Activated T-helper 1 cell treated with anti-CD3 and anti-CD28 coated beads, Interleukin-12 subunit alpha, Interleukin-12 subunit beta, Interleukin-2, Interleukin-4 antibody, amounts not matched to agents 30 ng/mL and 10 ng/mL and 1 ng/mL, durations not matched to agents 14 hours and 24 hours and 36 hours (primary cell): Measurements from ENCODE around the gene WDR90. TPM values are rescaled to one million over a fixed set of nuclear protein-coding genes. Genes with fewer than 3 reads are reported as not detected.
"Not testable (repeated sequence)": the region's sequence is repeated elsewhere in the genome, so short reads cannot be mapped to it uniquely, and the experiment has no call there.

Experiments used
- DNase-seq: peaks from one replicate; pipeline ENCODE4 v3.0.0; 2021; ENCODE audit warnings: low spot score
- H3K27ac Mint-ChIP-seq: one replicate; pipeline ENCODE4 v1.8.0; 2021; ENCODE audit warnings: mild to moderate bottlenecking, mixed read lengths
- H3K27me3 Mint-ChIP-seq: one replicate; pipeline ENCODE4 v1.8.0; 2022; ENCODE audit warnings: mild to moderate bottlenecking, moderate library complexity, mixed read lengths; ENCODE audit not compliant: insufficient read depth
- H3K36me3 Mint-ChIP-seq: one replicate; pipeline ENCODE4 v1.8.0; 2021; ENCODE audit warnings: low read depth, mixed read lengths
- H3K4me1 Mint-ChIP-seq: one replicate; pipeline ENCODE4 v1.8.0; 2021; ENCODE audit warnings: low read depth, mixed read lengths
- H3K4me3 Mint-ChIP-seq: one replicate; pipeline ENCODE4 v1.8.0; 2021; ENCODE audit warnings: mild to moderate bottlenecking, moderate library complexity, mixed read lengths
- H3K9me3 Mint-ChIP-seq: one replicate; pipeline ENCODE4 v1.8.0; 2021; ENCODE audit warnings: mixed read lengths
- intact Hi-C: fragments of 100-400 bp; cut with micrococcal nuclease; formaldehyde crosslinking; loops from one replicate; pipeline ENCODE4 v1.15.1; 2024
- total RNA-seq: library from RNA; stranded (reverse); gene quantifications from 2 replicates; pipeline ENCODE4 v1.2.3, GENCODE V29; 2022

WDR90 gene
- total RNA-seq, 1 donor from 2014 or later: 82.3 TPM

GRCh38 chr16:681746-682427 lies 32.7 kb downstream of the WDR90 start:
- intact Hi-C loops: no loop called here

GRCh38 chr16:682493-683395 lies 33.6 kb downstream of the WDR90 start:
- intact Hi-C loops: no loop called here
- Mint-ChIP-seq H3K9me3 (no peaks in the 10 kb centered on the region), H3K4me3 (peak overlapping the region; percentile 83), H3K4me1 (peaks cover 5% of the 10 kb centered on the region), H3K36me3 (peaks cover 12% of the 10 kb centered on the region), H3K27ac (peak overlapping the region; percentile 74), H3K27me3 (no peaks in the 10 kb centered on the region)
- no peak for DNase-seq

More at GRCh38 chr16:681746-682427, 32.7 kb downstream of the WDR90 start:
- H3K9me3 Mint-ChIP-seq: no peaks in the 10 kb centered on the region
- H3K27ac Mint-ChIP-seq: no peak overlapping the region
- peaks cover 12% of the 10 kb centered on the region for H3K36me3 Mint-ChIP-seq
- no peaks in the 10 kb centered on the region for H3K27me3 Mint-ChIP-seq
- peak overlapping the region; percentile 83 for H3K4me3 Mint-ChIP-seq
- peaks cover 5% of the 10 kb centered on the region for H3K4me1 Mint-ChIP-seq
- DNase-seq: no peak

- H3K4me1 Mint-ChIP-seq: peaks cover 5% of the 10 kb centered on the region
- peak overlapping the region; percentile 83 for H3K4me3 Mint-ChIP-seq
- H3K27ac Mint-ChIP-seq: peak overlapping the region; percentile 48
- H3K9me3 Mint-ChIP-seq: no peaks in the 10 kb centered on the region
- no peaks in the 10 kb centered on the region for H3K27me3 Mint-ChIP-seq
- intact Hi-C loops: loop anchor here (1.0 kb wide), 3 partner anchors 34 to 124 kb away; partner anchors contain the start of genes METTL26 and WDR90
- DNase-seq: no peak
- H3K36me3 Mint-ChIP-seq: peaks cover 12% of the 10 kb centered on the region
Measured at GRCh38 chr16:683396-684070, 34.4 kb downstream of the WDR90 start.

- peak; percentile 97 for DNase-seq
- H3K27ac Mint-ChIP-seq: peak within 1 kb of the TSS; percentile 58
- no peaks in the 10 kb centered on the region for H3K27me3 Mint-ChIP-seq
- peak within 1 kb of the TSS; percentile 83 for H3K4me3 Mint-ChIP-seq
- H3K36me3 Mint-ChIP-seq: peaks cover 12% of the 10 kb centered on the region
- intact Hi-C loops: loop anchor here (1.0 kb wide), 3 partner anchors 35 to 123 kb away; partner anchors contain the start of genes METTL26 and WDR90
- no peaks in the 10 kb centered on the region for H3K9me3 Mint-ChIP-seq
- H3K4me1 Mint-ChIP-seq: peaks cover 5% of the 10 kb centered on the region
Measured at GRCh38 chr16:684071-684794, 35.1 kb downstream of the WDR90 start, which contains the start of gene JMJD8. Gene JMJD8 (minus strand): TSS chr16:684334. CDS start chr16:684319, 15 bp downstream.

- H3K27ac Mint-ChIP-seq: no peak overlapping the region
- no peak overlapping the region for H3K4me3 Mint-ChIP-seq
- DNase-seq: no peak
- intact Hi-C loops: loop anchor here (1.0 kb wide), 3 partner anchors 36 to 122 kb away; partner anchors contain the start of genes METTL26 and WDR90
- peaks cover 12% of the 10 kb centered on the region for H3K36me3 Mint-ChIP-seq
- no peaks in the 10 kb centered on the region for H3K9me3 Mint-ChIP-seq
- H3K27me3 Mint-ChIP-seq: no peaks in the 10 kb centered on the region
- H3K4me1 Mint-ChIP-seq: peaks cover 9% of the 10 kb centered on the region
Measured at GRCh38 chr16:684961-685696, 36.0 kb downstream of the WDR90 start.

- H3K4me3 Mint-ChIP-seq: peak overlapping the region; percentile 37
- no peaks in the 10 kb centered on the region for H3K27me3 Mint-ChIP-seq
- peaks cover 14% of the 10 kb centered on the region for H3K4me1 Mint-ChIP-seq
- H3K27ac Mint-ChIP-seq: no peak overlapping the region
- H3K36me3 Mint-ChIP-seq: peaks cover 14% of the 10 kb centered on the region
- H3K9me3 Mint-ChIP-seq: no peaks in the 10 kb centered on the region
- DNase-seq: no peak
- intact Hi-C loops: no loop called here
Measured at GRCh38 chr16:685967-686366, 36.8 kb downstream of the WDR90 start.

GRCh38 chr16:686459-687260 lies 37.5 kb downstream of the WDR90 start:
- H3K9me3 Mint-ChIP-seq: no peaks in the 10 kb centered on the region
- no peak overlapping the region for H3K27ac Mint-ChIP-seq
- DNase-seq: no peak
- intact Hi-C loops: no loop called here
- H3K4me3 Mint-ChIP-seq: no peak overlapping the region
- H3K36me3 Mint-ChIP-seq: peaks cover 10% of the 10 kb centered on the region
- H3K27me3 Mint-ChIP-seq: peaks cover under 1% of the 10 kb centered on the region
- H3K4me1 Mint-ChIP-seq: peaks cover 16% of the 10 kb centered on the region

- Mint-ChIP-seq H3K9me3 (no peaks in the 10 kb centered on the region), H3K27ac (no peak overlapping the region), H3K27me3 (peaks cover 7% of the 10 kb centered on the region), H3K36me3 (peaks cover 5% of the 10 kb centered on the region), H3K4me1 (peaks cover 14% of the 10 kb centered on the region), H3K4me3 (no peak overlapping the region)
- intact Hi-C loops: no loop called here
- no peak for DNase-seq
Measured at GRCh38 chr16:687499-687898, 38.3 kb downstream of the WDR90 start.

GRCh38 chr16:689175-689897 lies 40.2 kb downstream of the WDR90 start:
- Mint-ChIP-seq H3K9me3 (no peaks in the 10 kb centered on the region), H3K36me3 (peaks cover 3% of the 10 kb centered on the region), H3K4me3 (peak overlapping the region; percentile 82), H3K27ac (peak overlapping the region; percentile 66), H3K4me1 (peaks cover 10% of the 10 kb centered on the region), H3K27me3 (peaks cover 9% of the 10 kb centered on the region)
- no peak for DNase-seq
- intact Hi-C loops: no loop called here

GRCh38 chr16:691242-691641 lies 42.1 kb downstream of the WDR90 start:
- H3K36me3 Mint-ChIP-seq, H3K27me3 Mint-ChIP-seq, H3K9me3 Mint-ChIP-seq, DNase-seq: not testable (repeated sequence)
- Mint-ChIP-seq H3K4me3 (peak overlapping the region; percentile 82), H3K27ac (peak overlapping the region; percentile 72), H3K4me1 (peaks cover 17% of the 10 kb centered on the region)
- intact Hi-C loops: loop anchor here (2.0 kb wide), 1 partner anchor 24 kb away; the partner anchor contains the start of gene METRN
